Posterior cingulate gyrus (tissue), 11 donors: ENCODE results near the gene CD22.
A peak's percentile ranks its signal among the peaks of the same experiment; 100 is the strongest.

Source experiments
- DNase-seq, 10 donors: peaks; one replicate each; pipeline versions ENCODE4 v3.0.0 to v3.0.0-alpha.2; 2020 to 2021; ENCODE audit warnings: mixed read lengths in 3 of 10
- intact Hi-C: fragments of 100-400 bp; cut with DNase I; formaldehyde crosslinking; loops from one replicate; pipeline ENCODE4 v1.15.1; 2023

CD22 gene

GRCh38 chr19:35310811-35311465 is 18.0 kb upstream of the CD22 start:
- no peak for DNase-seq
- intact Hi-C loops = no loop called here

DNA sequence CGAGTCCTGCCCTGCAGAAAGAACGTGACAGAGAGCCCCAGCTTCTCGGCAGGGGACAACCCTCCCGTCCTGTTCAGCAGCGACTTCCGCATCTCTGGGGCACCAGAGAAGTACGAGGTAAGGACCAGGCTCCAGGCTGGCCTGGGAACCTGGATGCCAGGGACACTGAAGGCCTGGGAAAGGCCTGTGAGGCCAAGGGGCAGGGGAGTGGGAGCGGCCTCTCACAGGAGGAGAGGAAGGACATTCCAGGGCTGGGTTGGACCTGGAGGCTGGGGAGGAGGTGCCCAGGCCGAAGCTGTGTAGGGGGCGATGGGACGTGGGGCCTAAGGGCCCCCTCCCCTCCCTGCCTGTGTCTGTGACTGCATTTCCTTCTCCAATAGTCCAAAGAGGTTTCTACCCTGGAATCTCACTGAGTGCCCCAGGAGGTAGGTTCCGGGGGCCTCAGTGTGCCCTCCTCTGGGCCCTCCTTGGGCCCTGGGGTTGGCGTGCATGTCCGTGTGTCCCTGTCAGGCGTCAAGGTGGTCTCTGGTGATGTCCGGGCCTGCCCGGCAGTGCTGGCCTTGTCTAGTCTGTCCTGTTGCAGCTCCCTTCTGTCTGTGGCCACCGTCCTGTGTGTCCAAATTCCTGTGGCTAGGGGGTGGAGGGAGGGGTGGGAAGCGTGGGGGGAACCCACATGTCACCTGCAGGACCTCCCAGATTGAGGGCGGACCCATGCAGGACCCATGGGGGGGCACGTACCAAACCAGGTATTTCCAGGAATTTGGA is 16.9 kb upstream of the CD22 start:
- DNase-seq = no peak
- intact Hi-C loops = no loop called here

DNA sequence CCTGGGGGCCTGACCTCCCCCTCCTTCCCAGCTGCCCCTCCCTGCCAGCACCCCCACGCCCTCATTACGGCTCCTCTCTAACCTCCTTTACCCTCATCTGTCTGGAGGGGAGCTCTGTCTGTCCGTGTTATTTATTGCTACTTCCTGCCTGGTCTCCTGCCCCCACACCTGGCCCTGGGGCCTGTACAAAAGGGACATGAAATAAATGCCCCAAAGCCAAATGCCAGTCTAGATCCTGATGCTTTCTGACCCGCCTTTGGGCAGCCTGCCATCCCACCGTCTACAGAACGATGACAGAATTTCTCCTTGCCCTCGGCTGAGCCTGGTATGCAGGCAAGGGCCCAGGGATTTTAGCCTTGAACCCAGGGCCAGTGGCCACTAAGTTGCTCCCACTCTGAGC is 15.4 kb upstream of the CD22 start:
- intact Hi-C loops = no loop called here

GRCh38 chr19:35314031-35314430 is 15.0 kb upstream of the CD22 start:
- intact Hi-C loops = no loop called here
- no peak for DNase-seq

More for the DNA sequence above, 15.4 kb upstream of the CD22 start:
- DNase-seq = no peak

- intact Hi-C loops = no loop called here
- DNase-seq = no peak
Measured at GRCh38 chr19:35314858-35315470, 14.0 kb upstream of the CD22 start.

- no peak for DNase-seq
Measured at GRCh38 chr19:35315883-35316282, 13.1 kb upstream of the CD22 start.

DNA sequence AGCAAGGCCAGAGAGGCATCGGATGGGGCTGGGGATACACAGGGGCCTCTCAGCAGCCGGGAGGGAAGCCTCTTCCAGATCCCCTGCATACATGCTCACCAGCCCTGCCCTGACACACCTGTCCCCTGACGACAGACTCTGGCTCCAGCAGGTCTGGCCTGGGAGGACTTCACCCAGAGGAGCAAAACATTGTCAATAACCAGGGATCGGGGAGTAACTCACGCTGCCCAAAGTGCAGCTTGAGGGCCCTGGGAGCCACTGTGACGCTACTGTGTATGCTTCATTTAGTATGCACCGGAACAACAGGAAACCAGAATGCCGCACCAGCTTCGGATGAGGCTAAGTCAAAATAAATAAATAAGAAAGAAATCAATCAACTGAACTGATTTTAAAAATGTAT is 12.4 kb upstream of the CD22 start:
- no peak for DNase-seq
- intact Hi-C loops = no loop called here

More at GRCh38 chr19:35315883-35316282, 13.1 kb upstream of the CD22 start:
- intact Hi-C loops = no loop called here

- intact Hi-C loops = no loop called here
- no peak for DNase-seq
Measured at GRCh38 chr19:35317464-35318043, 11.4 kb upstream of the CD22 start.

- DNase-seq = peak; percentile 48 to 96 (median 80)
- intact Hi-C loops = no loop called here
Measured at GRCh38 chr19:35318679-35319448, 10.1 kb upstream of the CD22 start.

DNA sequence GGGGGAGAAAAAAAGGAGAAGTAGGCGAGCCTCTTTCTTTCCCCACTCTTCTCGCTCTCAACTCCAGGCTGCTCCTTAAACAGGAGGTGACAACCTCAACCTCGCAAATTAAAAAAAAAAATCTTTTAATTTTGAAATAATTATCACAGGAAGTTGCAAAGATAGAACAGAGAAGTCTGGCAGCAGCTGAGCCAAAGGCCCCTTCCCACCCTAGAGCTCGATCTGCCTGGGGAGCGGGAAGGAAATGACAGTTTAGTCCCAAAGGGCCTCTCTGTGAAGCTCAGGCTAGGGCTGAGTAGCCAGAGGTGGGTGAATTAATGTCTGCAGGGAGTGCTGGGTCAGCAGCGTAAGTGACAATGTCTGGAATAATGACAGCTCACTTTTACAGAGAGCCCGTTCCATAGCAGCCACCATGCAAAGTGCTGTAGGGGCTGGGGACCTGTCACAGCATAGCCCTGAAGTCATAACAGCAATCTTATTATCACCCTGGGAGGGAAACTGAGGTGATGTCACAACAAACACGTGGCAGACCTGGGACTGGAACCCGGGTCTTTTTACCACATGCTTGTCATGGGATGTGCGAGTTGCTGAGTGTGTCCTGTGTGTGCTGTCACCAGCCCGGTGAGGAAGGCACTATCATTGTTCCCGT is 8.8 kb upstream of the CD22 start:
- no peak for DNase-seq
- intact Hi-C loops = no loop called here

DNA sequence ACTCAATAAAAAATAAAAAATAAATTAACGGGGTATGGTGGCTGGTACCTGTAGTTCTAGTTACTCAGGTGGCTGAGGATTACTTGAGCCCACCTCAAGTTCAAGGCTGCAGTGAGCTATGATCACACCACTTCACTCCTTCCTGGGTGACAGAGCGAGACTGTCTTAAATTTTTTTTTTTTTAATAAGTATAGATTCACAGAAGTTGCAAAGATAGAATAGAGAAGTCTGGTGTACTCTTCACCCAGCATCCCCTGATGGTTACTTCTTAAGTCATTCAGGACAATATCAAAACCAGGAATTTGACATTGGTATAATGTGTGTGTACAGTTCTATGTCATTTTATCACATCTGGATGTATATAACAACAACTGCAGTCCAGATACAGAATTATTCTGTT is 7.7 kb upstream of the CD22 start:
- no peak for DNase-seq
- intact Hi-C loops = no loop called here

DNA sequence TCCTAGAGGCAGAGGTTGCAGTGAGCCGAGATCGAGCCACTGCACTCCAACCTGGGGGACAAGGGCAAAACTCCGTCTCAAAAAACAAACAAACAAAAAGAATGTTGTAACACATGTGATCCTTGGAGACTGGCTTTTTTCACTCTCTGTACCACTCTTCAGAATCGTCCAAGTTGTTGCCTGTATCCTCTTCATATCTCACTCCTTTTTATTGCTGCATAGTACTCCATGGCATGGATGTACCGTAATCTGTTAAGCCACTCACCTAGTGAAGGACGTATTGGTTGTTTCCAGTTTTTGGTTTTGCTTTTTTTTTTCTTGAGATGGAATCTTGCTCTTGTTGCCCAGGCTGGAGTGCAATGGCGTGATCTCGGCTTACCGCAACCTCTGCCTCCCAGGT is 7.0 kb upstream of the CD22 start:
- intact Hi-C loops = no loop called here
- no peak for DNase-seq

DNA sequence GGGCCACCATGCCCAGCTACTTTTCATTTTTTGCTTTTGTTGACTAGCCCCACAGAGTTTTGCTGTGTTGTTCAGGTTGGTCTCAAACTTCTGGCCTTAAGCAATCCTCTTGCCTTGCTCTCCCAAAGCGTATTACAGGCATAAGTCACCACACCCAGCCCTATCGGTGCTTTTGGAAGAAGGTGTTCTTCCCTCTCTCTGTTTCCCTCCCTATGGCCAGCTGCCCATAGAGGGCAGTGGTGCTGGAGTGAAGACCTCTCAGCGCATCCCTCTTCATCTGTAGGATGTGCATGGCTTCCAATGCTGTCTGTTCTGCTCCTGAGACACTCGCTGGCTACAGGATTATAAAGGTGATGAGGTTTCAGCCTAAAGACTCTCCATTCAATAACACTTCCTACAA is 1.3 kb upstream of the CD22 start:
- DNase-seq = no peak
- intact Hi-C loops = no loop called here

DNA sequence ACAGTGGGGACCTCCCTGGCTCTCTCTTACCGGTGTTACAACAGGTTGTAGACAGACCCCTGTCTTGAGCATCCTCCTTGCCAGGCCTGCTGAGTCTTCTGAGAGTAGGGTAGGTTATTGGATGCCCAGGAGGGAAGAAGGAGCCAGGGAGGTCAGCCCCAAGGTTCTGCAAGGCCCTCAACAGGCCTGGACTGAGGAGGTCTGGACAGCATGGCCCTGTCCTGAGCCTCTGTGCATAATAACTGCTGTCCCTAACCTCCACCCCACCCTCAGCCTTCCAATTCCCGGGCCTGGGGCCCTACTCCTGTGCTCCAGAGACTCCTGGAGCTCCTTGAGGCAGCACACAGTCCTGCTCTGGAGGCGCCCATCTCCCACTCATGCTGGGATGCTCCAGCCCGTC is 336 bp downstream of the CD22 start:
- intact Hi-C loops = no loop called here
- DNase-seq = no peak

DNA sequence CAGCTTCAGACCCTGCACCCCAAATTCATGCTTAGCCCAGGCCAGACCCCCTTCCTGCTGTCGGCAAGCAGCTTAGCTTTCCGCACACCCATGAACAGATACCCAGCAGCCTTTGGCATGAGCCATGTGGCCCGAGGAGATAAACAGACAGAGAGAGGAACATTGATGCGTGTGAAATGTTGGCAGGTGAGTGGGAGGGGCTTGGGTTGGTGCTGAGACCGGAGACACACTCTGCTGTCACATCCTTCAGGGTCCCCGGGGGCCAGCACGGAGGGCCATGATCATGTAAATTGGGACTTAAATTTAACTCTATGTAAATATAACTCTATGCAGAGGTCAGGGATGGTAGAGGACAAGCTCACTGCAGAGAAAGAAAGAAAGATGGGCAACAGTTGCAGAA is 1.5 kb downstream of the CD22 start:
- DNase-seq = no peak
- intact Hi-C loops = no loop called here

DNA sequence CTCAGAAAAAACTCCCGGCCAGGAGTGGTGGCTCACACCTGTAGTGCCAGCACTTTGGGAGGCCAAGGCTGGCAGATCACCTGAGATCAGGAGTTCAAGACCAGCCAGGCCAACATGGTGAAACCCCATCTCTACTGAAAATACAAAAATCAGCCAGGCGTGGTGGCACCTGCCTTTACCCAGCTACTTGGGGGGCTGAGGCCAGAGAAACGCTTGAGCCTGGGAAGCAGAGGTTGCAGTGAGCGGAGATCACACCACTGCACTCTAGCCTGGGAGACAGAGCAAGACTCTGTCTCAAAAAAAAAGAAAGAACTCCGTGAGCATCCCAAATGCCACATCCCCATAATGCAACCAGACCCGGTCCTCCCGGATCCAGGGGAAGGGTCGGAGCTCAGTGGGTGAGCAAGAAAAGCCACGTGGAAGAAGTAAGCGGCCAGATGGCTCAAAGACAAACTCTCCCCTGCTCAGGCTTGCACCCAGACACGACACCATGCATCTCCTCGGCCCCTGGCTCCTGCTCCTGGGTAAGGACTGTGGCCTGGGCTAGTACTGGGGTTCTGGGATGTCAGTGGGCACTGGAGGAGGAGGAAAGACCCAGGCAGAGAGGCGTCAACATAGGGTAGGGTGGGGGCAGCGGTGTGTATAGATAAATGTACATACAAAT is 2.7 kb downstream of the CD22 start:
- no peak for DNase-seq
- intact Hi-C loops = no loop called here

GRCh38 chr19:35332817-35333216 is 3.8 kb downstream of the CD22 start:
- intact Hi-C loops = no loop called here

GRCh38 chr19:35334144-35334753 is 5.3 kb downstream of the CD22 start:
- intact Hi-C loops = no loop called here

More at GRCh38 chr19:35332817-35333216, 3.8 kb downstream of the CD22 start:
- DNase-seq = peak in 1 of 10 donors; percentile 63

More at GRCh38 chr19:35334144-35334753, 5.3 kb downstream of the CD22 start:
- peak in 1 of 10 donors; percentile 64 for DNase-seq
